GM18511 (cell line): ENCODE results near the gene MELTF.
"Not testable (repeated sequence)": the region's sequence is repeated elsewhere in the genome, so short reads cannot be mapped to it uniquely, and the experiment has no call there.

Source experiments
- ATAC-seq: cut with Tn5 transposase; IDR thresholded peaks from one replicate; pipeline ENCODE4 v1.9.1; 2021; ENCODE audit warnings: mild to moderate bottlenecking, moderate library complexity; ENCODE audit not compliant: unreplicated experiment

The MELTF gene

DNA sequence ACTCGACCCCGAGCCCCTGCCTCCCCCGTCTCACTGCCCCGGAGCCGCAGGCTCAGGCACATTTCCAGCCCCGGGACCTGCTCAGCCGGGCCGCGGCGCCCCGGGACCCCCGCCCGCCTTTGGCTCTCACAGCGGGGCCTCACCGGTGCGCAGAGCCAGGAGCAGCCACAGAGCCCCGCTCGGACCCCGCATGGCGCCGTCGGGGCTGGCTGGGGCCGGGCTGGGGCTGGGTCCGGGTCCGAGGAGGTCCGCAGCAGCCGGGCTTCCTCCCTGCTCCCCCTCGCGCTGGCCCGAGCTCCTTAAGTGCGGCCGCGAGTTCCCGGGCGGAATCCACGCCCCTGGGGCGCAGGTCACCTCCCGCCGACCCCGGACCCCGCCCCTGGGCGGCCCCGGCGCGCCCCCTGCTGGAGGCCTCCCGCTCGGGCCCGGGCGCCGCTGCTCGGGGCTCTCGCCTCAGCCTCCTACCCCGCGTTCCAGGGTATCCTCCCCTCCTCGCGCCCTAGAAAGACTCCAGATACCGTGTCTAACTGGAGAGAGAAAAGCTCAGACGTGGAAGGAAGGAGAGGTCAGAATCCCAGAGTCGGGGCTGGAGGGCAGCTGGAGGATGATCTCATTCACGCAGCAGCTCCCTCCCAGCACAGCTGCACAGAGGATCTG, at the start of gene MELTF:
Gene MELTF, minus strand, starts transcription at position 307 of the 657 bp plus-strand sequence. Its CDS starts 115 bp downstream, at position 192.
- peak; percentile 82 for ATAC-seq

GRCh38 chr3:197076415-197076814, 46.8 kb upstream of the MELTF start:
- no peak for ATAC-seq

- no peak for ATAC-seq
Observed at GRCh38 chr3:197068077-197068476, 38.5 kb upstream of the MELTF start.

GRCh38 chr3:197064771-197065170, 35.2 kb upstream of the MELTF start:
- ATAC-seq: no peak

GRCh38 chr3:197062446-197062845, 32.8 kb upstream of the MELTF start:
- no peak for ATAC-seq

DNA sequence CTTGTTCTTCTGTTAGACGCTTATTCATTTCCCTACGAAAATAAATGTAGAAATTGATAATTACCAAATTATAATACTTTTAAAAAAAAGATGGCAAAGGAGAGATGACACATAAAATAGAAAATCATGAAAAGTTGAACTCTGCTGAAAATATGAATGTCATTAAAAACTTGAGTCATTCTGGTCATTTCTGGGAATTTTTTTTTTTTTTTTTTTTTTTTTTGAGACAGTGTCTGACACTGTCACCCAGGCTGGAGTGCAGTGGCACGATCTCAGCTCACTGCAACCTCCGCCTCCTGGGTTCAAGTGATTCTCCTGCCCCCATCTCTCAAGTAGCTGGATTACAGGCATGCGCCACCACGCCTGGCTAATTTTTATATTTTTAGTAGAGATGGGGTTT, 22.0 kb upstream of the MELTF start:
- ATAC-seq: not testable (repeated sequence)

DNA sequence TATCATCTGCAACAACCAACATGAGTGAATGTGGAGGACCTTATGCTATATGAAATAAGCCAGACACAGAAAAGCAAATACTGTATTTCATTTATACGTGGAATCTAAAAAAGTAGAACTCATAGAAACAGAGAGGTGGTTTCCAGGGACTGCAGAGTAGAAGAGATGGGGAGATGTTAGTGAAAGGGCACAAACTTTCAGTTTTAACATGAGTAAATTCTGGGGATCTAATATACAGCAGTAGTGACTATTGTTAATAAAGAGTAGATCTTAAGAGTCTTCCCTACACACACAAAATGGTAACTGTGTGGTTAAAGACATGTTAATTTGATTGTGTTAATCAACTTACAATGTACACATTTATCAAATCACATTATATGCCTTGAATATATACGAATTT, 20.9 kb upstream of the MELTF start:
- no peak for ATAC-seq

DNA sequence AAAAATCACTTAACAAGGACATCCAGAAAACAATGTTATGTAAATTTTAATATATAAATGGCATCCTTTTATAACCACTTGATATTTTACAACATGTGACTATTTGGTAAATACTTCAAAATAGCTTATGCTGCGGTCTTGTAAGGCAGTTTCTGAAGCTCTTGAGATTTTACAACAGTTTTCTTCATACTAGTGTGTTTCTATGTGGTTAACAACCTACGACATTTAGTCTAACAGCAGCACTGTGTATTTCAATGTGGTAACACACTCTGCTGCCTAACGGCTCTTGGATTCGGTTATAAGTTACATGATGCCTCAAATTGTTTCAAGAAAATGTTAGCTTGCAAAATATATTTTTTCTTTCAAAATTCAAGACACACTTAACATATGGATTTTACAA, 12.9 kb upstream of the MELTF start:
- ATAC-seq: no peak

GRCh38 chr3:197041875-197042488, 12.4 kb upstream of the MELTF start:
- no peak for ATAC-seq

- no peak for ATAC-seq
Observed at GRCh38 chr3:197040658-197041057, 11.0 kb upstream of the MELTF start.

GRCh38 chr3:197038679-197039462, 9.3 kb upstream of the MELTF start:
- ATAC-seq: no peak

GRCh38 chr3:197035577-197035976, 6.0 kb upstream of the MELTF start:
- no peak for ATAC-seq

- ATAC-seq: not testable (repeated sequence)
Observed at GRCh38 chr3:197034778-197035177, 5.2 kb upstream of the MELTF start.

DNA sequence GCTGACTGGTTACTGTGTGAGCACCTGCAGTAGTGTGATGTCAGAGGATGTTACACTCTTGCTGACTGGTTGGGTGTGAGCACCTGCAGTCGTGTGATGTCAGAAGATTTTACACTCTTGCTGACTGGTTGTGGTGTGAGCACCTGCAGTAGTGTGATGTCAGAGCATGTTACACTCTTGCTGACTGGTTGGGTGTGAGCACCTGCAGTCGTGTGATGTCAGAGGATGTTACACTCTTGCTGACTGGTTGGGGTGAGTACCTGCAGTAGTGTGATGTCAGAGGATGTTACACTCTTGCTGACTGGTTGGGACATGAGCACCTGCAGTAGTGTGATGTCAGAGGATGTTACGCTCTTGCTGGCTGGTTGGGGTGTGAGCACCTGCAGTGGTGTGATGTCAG, 4.1 kb upstream of the MELTF start:
- ATAC-seq: not testable (repeated sequence)

DNA sequence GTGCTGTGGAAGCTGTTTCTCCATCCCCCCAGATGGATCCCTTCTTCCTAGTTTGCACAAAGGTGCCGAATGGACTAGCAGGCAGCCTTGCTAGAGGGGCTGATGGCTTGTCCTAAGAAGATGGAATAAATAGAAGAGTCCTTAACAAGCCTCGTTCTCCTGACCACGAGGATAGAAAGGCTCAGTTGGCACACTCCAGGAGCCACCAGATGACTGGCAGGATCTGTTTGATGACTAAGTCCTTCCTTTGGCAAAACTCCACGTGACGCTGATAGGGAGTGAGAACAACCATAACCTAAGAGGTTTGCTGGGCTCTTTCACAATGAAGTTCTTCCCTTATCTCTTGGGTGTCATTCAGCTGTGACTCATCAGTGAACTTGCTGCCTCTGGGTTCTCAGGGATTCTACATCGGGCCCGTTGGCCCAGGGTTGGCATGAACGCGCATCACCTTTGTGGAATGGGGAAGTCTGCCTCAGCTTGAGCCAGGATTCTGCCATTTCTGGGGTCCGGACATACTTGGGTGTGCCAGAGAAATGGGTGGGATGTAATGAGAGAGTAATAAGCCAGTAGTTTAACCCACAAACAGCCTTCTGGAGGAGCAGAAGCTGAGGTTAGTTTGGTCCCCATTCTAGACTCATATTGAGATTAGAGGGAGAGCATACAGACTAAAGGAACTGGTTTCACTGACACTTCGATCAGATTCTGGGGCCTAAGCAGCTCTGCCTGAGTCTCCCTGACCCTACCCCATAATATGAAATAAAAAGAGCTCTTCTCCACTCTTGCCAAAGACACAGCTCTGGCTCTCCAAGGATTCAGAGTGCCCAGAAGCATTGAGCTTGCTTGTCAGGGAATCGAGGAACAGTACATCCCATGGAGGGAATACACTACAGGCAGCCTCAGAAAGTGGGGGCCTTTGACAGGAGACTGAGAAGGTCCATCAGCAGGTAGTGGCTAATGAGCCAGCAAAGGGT, 2.0 kb upstream of the MELTF start:
- no peak for ATAC-seq

- no peak for ATAC-seq
Observed at GRCh38 chr3:197030379-197031314, 1.0 kb upstream of the MELTF start.

DNA sequence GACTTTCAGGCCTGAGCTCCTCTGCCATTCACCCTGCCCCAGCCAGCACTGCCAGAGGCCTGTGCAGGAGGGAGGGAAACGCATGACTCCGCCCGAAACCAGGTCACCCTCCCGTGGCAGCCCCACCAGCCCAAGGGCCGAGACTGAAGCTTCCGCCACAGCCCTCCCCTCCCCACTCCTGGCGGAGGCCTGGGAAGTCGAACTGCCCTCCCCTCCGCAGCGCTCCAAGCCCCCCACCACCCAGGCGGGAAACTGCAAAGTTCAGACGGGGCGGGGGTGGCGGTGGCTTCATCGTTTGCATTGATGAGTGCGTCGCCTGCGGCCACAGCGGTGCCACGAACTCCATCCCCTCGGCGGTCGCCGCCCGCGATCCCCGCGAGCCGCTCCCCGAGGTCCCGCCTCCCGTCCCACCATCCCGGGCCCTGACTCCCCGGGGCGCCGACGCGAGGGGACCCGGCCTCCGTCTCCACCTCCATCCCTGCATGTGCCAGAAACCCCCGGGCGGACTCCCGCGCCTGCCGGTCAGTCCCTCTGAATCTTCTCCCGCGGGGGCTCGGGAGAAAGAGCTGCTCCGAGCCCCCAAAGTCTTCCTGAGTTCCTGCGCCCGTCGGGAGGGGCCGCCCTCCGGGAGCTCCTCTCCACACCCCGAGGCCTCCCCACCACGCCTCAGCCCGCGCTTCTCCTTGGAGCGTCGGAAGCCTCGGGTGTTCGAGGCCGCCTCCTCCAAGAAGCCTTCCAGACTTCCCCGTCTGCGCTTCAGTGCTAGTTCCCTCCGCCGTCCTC, 698 bp downstream of the MELTF start:
- peak; percentile 53 for ATAC-seq

- no peak for ATAC-seq
Observed at GRCh38 chr3:197027896-197028727, 1.5 kb downstream of the MELTF start.
